HFFc6 (cell line): ENCODE results near the gene NR5A2. TPM values are rescaled to one million over a fixed set of nuclear protein-coding genes. Genes with fewer than 3 reads are reported as not detected.

Experiments used
- DNase-seq: peaks from one replicate; pipeline ENCODE4 v3.0.0-alpha.2; 2018
- H3K27ac Mint-ChIP-seq: 2 replicates; pipeline ENCODE4 v1.8.0; 2020; ENCODE audit warnings: mild to moderate bottlenecking, mixed read lengths
- H3K27me3 Mint-ChIP-seq: 2 replicates; pipeline ENCODE4 v1.8.0; 2021; ENCODE audit warnings: mild to moderate bottlenecking, moderate library complexity, mixed read lengths; ENCODE audit not compliant: insufficient read depth
- H3K36me3 Mint-ChIP-seq: 2 replicates; pipeline ENCODE4 v1.8.0; 2021; ENCODE audit warnings: low read depth, mixed read lengths
- H3K4me1 Mint-ChIP-seq: 2 replicates; pipeline ENCODE4 v1.8.0; 2020; ENCODE audit warnings: low read depth, mixed read lengths
- H3K4me3 Mint-ChIP-seq: 2 replicates; pipeline ENCODE4 v1.8.0; 2020; ENCODE audit warnings: mild to moderate bottlenecking, moderate library complexity, mixed read lengths
- H3K9me3 Mint-ChIP-seq: 2 replicates; pipeline ENCODE4 v1.8.0; 2020; ENCODE audit warnings: mild to moderate bottlenecking, mixed read lengths
- total RNA-seq, 6 experiments: library from RNA; stranded (reverse); fragmentation: NEBNext Ultra II Directional; extraction: Animal tissue kit (Norgen Biotek cat#: 25700); gene quantifications; 2 replicates in 1 of 6; 3 replicates in 5 of 6; pipeline ENCODE4 v1.2.3, GENCODE V29; 2021
- TF ChIP-seq, protein P1 (sequence below): fragments of 200-600 bp; sonication (generic); IDR thresholded peaks from 2 replicates; pipeline ENCODE4 v1.5.0; 2021; ENCODE audit warnings: antibody characterized with exemption, mild to moderate bottlenecking

The NR5A2 gene
- total RNA-seq, 6 experiments from 2014 or later, result 0.09 to 1.9 (median 0.97) TPM

DNA sequence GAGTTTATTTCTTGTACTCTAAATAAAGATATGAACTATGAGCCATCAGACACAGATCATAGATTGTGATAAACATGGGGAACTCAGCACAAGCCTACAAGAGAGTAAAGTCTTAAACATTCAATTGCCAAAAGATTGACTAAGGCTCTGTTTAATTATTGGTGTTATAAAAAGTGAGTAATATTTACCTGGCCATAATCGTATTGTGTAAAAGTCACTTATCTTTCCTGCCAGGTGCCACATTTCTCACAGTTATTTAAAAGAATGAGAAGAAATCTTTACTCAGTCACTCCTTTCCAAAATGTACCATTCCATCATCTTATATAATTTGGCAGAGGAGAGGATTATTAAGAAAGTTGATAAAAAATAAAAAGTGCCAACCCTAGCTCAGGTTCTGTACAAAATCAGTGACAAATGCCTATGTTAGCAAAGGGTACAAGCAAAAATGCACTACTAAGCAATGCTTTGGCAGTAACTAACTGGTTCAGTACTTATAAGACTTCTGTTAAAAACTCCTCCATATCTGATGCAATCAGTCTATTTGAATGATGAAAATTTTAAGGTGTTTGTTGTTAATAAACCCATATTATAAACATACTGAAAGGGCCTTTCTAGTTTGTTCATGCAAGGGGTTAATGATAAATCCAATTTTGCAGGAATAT lies 5.8 kb upstream of the NR5A2 start:
- H3K27ac Mint-ChIP-seq, result no peak overlapping the region
- TF ChIP-seq, protein P1, sequence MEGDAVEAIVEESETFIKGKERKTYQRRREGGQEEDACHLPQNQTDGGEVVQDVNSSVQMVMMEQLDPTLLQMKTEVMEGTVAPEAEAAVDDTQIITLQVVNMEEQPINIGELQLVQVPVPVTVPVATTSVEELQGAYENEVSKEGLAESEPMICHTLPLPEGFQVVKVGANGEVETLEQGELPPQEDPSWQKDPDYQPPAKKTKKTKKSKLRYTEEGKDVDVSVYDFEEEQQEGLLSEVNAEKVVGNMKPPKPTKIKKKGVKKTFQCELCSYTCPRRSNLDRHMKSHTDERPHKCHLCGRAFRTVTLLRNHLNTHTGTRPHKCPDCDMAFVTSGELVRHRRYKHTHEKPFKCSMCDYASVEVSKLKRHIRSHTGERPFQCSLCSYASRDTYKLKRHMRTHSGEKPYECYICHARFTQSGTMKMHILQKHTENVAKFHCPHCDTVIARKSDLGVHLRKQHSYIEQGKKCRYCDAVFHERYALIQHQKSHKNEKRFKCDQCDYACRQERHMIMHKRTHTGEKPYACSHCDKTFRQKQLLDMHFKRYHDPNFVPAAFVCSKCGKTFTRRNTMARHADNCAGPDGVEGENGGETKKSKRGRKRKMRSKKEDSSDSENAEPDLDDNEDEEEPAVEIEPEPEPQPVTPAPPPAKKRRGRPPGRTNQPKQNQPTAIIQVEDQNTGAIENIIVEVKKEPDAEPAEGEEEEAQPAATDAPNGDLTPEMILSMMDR, result no peak
- peaks cover 5% of the 10 kb centered on the region; the same call in 1 of the 2 replicates for H3K27me3 Mint-ChIP-seq
- no peaks in the 10 kb centered on the region for H3K36me3 Mint-ChIP-seq
- no peaks in the 10 kb centered on the region for H3K9me3 Mint-ChIP-seq
- no peak overlapping the region for H3K4me3 Mint-ChIP-seq
- no peak for DNase-seq
- no peaks in the 10 kb centered on the region for H3K4me1 Mint-ChIP-seq

DNA sequence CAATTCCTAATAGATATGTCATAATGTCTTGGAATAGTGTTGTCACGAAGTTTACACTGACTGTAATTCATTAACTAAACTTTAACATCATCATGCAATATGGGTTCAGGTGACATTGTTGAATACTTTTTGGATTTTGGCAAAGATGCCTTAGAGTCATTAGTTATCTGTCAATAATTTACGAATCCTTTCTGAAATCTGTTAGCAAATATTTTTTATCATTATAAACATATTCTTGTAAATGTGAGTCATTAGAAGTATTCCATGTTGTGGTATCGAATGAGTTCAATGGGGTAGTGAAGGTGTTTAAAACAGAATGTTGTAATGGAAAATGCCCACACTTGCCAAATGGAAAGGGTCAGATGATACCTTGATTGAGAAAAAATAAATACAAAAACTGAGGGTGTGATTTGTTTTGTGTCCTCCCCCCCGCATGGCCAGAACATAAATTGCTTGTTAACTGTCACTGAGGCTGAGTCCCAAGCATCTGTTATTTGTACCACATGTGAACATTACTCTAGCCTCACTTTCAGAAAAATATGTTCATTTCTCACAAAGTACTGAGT lies 5.2 kb upstream of the NR5A2 start:
- no peaks in the 10 kb centered on the region for H3K36me3 Mint-ChIP-seq
- no peaks in the 10 kb centered on the region for H3K4me1 Mint-ChIP-seq
- peaks cover 9% of the 10 kb centered on the region; the same call in 1 of the 2 replicates for H3K27me3 Mint-ChIP-seq
- H3K9me3 Mint-ChIP-seq, result no peaks in the 10 kb centered on the region
- H3K4me3 Mint-ChIP-seq, result no peak overlapping the region
- DNase-seq, result no peak
- H3K27ac Mint-ChIP-seq, result no peak overlapping the region
- TF ChIP-seq, protein P1, result no peak

DNA sequence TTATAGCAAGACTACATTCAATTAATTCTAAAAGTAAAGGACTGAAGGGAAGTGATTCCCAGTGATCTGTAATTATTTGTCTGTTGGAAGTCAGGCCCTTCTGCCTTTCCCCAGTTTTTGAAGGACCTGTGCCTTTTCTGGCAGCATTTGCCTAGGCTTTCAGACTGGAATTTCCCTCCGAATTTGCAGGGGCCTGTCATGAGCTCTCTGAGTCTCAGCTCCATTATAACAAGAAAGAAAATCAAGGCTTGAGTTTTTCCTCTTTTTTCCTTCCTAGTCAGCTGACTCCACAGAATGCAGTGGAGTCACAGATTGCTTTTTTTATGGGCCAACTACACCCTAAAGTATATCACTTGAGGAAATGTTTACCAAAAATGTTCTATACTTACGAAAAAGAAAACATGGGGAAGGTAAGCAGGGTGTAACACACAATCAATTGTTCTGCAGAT lies 1.1 kb downstream of the NR5A2 start:
- DNase-seq, result no peak
- peaks cover 5% of the 10 kb centered on the region; the same call in 1 of the 2 replicates for H3K4me1 Mint-ChIP-seq
- H3K36me3 Mint-ChIP-seq, result no peaks in the 10 kb centered on the region
- H3K27me3 Mint-ChIP-seq, result peaks cover 33% of the 10 kb centered on the region; the same call in 1 of the 2 replicates
- peak overlapping the region; percentile 85 for H3K4me3 Mint-ChIP-seq
- H3K9me3 Mint-ChIP-seq, result no peaks in the 10 kb centered on the region
- TF ChIP-seq, protein P1, result no peak
- no peak overlapping the region for H3K27ac Mint-ChIP-seq

DNA sequence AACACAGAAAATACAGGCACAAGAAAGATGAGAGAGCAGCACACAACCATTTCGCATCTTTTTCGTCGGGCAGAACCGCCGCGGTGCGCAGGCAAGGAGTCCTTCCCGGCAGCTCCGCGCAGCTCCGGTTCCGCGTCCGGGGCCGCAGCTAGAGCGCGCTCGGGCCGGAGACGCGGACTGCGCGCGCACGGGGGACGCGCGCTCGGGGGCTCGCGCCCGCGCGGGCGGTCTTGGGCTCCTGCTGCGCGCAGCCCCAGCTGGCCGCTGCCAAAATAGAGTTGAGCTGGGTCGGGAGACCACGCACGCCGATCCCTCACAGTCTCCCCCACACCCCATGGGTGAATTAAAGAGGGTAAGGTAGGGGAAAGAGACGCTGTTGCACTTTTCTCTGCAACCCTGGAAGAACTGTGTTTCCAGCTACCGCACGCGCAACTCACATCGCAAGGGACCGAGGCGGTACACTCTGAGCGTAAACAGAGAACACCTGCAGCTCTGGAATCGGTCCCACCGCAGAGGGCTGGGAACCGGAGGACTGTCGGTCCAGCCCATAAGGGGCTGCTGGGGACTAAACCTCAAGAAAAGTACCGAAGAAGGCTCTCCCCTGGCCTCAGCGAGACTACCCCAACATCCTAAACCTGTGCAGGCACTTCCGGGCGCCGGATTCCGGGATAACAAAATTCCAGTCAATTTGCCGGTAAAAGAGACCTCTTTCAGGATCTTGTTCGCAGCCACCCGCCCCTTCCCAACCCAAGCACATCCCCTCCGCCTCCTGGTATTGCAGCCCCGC lies 1.7 kb downstream of the NR5A2 start:
- H3K27me3 Mint-ChIP-seq, result peaks cover 31% of the 10 kb centered on the region; the same call in 1 of the 2 replicates
- H3K9me3 Mint-ChIP-seq, result no peaks in the 10 kb centered on the region
- H3K36me3 Mint-ChIP-seq, result no peaks in the 10 kb centered on the region
- H3K27ac Mint-ChIP-seq, result no peak overlapping the region
- H3K4me3 Mint-ChIP-seq, result peak overlapping the region; percentile 85
- no peak for DNase-seq
- TF ChIP-seq, protein P1, result no peak
- peaks cover 5% of the 10 kb centered on the region; the same call in 1 of the 2 replicates for H3K4me1 Mint-ChIP-seq

DNA sequence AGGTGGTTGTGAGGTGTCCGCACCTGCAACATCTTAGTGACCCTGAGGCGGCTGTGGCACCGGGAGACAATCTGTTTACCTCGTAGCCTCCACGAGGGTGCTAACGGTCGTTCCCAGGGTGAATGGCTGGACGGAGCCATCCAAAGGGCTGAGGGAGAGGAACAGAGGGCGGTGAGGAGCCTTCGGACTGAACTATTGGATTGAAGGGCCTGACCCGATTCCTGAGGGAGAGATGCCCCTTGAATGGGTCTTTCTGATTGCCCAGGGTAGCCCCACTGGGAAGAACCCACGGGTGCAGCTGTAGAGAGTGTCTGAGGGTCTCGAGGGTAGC lies 2.3 kb downstream of the NR5A2 start:
- Mint-ChIP-seq H3K27me3 (peaks cover 31% of the 10 kb centered on the region; the same call in 1 of the 2 replicates), H3K4me3 (no peak overlapping the region; the same call in 1 of the 2 replicates), H3K27ac (no peak overlapping the region), H3K36me3 (no peaks in the 10 kb centered on the region), H3K4me1 (peaks cover 5% of the 10 kb centered on the region; the same call in 1 of the 2 replicates), H3K9me3 (no peaks in the 10 kb centered on the region)
- no peak for DNase-seq
- TF ChIP-seq, protein P1, result no peak
